Putamen (tissue), 1 donor: ENCODE measurements around the gene KIAA1549.

ENCODE experiments used
- DNase-seq: peaks from one replicate; pipeline ENCODE4 v3.0.0-alpha.2; 2016; ENCODE audit warnings: low spot score

KIAA1549 gene

DNA sequence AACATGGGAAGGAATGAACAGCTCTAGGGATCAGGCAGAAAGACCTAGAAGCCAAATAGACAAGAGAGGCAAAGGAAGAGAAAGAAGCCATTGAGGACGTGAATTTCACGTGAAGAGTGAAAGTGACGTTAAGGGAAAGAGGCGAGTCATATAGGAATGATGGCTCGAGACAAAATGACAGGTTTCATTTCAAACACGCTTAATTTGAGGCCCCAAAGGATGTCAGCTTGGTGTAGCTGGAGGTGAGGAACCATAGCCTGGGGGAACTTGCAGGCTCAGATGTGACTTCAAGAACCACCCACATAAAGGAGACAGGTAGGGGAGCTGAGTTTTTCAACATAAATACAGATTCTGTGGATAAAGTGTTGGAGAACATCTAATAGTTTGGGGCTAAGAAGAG lies 98.9 kb downstream of the KIAA1549 start:
- DNase-seq = no peak

- DNase-seq = no peak
These were observed 99.5 kb downstream of the KIAA1549 start for GRCh38 chr7:138881579-138882188.

DNA sequence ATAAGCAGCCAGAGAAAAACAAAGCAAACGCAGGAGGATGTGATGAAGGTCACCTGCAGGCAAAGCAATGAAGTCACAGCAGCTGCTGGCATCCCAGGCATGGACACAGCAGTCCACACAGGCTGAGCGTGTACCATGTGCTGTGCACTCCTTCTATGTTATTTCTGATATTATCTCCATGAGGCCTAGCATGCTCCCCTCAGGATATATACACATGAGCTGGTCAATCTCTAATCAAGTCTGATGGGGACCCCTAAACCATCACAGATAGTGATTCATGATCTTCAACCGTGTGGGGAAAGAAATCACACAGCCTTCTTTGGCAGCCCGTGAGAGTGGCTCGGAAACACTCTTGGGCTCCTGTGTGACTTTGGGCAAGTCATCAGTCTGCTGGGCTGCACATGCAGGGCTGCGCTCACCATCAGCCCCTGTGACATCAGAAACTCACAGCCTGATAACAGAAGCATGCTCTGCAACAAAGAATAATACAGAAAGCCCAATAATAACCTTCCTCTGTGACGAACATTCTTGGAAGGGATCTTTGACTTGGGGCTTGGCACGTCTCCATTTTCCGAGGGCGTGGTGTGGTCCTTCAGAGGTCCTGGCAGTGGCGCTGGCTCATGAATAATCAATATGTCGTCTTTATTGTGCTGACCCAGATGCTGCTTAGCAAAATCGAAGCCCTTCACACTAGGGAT lies 100.2 kb downstream of the KIAA1549 start:
- DNase-seq = no peak

GRCh38 chr7:138879356-138879755 lies 101.8 kb downstream of the KIAA1549 start:
- DNase-seq = no peak

DNA sequence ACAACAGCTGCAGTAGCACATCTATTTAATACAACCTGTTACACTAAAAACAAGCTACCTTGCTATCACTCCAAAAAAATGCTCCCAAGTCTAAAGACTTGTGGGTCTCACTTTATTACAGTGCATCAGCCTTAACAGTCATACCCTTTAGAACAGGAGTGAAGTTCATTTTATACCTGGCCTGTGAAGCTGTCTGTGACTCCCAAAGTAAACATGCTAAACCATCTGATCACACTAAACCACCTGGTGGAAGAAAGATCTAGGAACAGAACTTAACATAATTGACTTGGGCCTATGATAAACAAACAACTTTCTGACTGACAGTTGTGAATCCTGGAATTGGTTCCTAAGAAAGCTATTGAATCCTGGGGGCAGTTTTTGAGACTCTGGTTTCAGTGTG lies 102.3 kb downstream of the KIAA1549 start:
- no peak for DNase-seq

DNA sequence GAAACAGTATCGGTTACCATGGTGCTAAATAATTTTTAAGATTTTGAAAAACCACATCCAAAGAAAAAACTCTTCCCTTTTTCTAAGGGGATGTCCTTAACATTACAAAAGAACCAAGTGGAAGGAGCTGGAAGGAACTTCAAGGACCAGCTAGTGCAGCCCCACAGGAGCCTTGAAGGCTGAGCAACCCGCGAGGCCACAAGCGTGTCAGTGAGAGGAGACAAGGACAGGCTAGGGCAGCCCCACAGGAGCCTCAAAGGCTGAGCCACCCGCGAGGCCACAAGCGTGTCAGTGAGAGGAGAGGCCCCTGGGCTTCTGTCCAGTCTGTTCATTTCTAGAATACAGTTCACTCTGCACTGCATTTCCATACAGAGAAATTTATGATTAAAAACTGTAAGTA lies 103.1 kb downstream of the KIAA1549 start:
- DNase-seq = no peak

DNA sequence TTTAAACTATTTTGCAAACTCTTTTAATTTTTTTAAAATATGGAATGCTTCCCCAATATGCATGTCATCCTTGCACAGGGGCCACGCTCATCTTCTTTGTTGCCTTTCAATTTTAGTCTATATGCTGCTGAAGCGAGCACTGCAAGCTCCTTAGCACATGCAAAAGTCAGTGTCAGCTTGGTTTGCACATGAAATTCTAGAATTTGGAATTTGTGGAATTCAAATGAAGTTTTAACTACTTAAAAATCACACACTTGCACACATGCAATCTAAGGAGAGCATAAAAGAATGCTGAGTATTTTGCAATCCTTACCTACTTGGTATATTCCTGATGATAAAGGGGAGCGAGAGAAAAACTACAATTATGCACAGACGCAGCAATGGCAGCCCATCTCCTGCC lies 104.9 kb downstream of the KIAA1549 start:
- no peak for DNase-seq

DNA sequence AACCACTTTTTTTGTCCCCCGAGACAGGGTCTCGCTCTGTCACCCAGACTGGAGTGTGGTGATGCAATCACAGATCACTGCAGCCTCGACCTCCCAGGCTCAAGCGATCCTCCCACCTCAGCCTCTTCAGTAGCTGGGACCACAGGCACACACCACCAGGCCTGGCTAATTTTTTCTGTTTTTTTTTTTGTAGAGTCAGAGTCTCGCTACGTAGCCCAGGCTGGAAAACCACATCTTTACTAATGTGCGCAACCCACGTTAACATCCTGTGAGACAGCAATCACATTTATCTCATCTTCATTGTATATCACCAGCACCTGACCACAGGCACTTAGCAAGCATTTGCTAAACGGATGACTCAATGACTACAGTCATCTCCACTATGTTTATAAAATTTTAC lies 105.4 kb downstream of the KIAA1549 start:
- no peak for DNase-seq

DNA sequence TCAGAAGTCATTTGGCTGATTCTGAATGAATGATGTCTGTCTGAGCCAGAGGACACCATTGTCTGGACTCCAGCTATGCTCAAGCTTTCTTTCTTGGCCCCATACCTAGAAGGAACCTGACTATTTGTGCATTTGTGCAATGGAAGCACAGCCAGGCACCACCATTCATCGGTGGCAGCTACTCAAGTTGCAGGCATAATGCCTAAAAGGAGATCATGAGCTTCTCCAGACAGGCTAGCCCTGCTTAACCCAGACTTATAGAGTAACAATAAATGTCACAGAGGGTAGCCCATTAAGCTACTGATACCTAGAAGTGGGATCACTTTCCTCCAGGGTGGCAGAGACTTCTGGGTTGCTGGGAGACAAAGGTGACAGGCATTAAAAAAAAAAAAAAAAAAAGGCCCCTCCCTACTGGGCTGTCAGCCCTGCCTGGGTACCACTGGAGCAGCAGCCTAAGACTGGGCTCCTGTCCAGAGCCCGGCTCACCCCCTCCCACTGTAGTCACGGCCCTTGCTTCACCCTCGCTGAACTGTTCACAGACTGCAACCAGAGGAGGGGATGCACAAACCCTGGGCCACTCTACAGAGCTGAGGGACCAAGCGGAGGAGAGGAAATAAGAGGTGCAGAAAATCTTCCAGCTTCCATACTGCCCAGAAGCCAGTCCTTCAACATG lies 107.8 kb downstream of the KIAA1549 start:
- no peak for DNase-seq

DNA sequence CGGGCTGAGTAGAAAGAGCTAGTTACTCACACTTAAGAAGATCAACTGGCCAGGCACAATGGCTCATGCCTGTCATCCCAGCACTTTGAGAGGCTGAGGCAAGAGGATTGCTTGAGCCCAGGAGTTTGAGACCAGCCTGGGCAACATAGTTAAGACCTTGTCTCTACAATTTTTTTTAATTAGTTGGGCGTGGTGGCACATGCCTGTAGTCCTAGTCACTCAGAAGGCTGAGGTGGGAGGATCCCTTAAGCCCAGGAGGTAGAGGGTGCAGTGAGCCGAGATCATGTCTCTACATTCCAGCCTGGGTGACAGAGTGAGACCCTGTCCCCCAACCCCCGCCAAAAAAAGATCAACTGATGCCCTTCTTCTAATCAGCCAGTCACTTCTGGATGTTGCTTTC lies 108.6 kb downstream of the KIAA1549 start:
- DNase-seq = no peak

GRCh38 chr7:138871814-138872090 lies 109.4 kb downstream of the KIAA1549 start:
- no peak for DNase-seq

DNA sequence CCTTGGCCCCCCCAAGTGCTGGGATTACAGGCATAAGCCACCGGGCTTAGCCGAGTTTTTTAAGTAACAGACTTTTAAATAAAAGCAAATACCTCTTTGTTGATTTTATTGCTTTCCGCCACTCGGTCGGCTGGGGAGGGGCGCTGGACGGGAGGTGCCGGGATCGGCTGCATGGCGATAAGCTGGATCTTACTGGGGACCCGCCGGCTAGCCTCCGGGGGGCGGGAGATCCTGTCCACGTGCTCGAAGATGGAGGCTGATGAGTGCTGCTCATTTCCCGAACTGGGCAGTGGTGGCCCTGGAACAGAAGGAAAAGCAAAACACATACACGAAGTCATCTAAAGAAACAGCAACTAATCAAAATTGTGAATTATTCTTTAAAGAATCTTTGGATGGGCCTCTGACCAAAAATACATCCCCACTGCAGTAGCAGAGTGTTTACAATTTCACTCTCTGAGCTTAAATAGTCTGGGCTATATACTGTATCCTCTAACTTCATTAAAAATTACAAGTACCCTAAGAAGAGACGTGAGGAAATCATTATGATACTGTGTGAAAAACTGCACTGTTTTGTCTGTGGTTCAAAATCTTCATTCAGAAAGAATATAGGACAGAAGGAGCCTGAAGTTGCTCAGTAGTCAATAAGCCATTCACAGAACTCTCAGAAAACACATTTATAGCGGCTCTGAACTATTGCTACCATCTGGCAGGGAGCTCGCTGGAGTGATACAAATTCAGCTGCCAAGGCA lies 110.0 kb downstream of the KIAA1549 start:
- no peak for DNase-seq

DNA sequence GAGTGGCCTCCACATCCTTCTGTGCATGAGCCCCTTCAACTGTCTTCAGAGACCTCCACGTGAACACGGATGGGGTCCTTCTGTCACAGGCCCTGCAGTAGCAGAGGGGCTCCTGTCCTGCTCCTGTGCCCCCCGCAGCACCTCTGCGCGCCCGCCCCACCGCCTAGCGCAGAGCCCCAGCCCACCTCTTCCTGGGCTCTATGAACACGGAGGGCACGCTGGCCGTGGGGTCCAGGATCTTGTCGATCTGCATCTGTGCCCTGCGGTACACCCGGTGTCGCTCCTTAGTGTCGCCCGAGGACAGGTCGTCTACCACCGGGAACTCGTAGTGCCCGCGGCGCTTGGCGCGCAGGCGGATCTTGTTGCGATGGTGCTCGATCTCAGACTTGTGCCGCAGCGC lies 111.8 kb downstream of the KIAA1549 start:
- DNase-seq = no peak

DNA sequence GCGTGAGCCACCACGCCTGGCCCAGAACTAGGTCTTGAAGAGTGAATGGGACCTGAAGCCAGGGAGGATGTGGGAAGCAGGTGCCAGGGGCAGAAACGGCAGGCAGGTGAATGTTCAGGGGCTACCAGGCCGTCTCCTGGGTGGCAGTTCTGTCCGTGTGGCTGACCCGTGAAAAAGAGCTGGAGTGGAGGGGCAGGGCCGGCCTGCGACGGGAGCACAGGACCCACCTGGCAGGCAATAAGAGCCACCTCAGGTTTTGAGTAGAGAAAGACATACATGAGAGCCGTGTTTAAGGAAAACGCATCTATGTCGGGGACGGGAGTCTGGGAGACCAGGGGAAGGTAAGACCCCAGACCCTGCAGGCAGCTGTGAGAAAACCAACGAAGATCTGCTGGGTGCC lies 112.5 kb downstream of the KIAA1549 start:
- DNase-seq = no peak

DNA sequence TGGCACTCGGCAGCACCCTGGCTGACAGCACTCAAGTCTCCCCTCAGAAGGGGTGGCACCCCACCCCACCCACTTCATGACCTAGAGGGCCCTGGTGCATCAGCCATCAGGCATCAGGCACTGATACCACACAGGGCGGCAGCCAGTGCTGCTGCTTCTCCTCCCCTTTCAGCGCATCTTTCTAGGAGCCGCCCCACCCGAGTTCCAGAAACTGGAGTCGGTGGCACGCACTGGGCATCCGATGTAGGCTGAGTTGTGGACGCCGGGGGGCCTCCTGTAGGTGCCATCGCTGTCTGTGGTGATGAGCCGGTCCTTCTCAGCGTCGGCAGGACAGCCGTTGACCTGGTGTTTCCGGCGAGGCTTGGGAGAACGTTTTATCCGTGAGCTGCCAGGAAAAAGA lies 113.4 kb downstream of the KIAA1549 start:
- no peak for DNase-seq

- no peak for DNase-seq
These were observed 114.8 kb downstream of the KIAA1549 start for GRCh38 chr7:138866353-138866752.

- DNase-seq = no peak
These were observed 115.3 kb downstream of the KIAA1549 start for GRCh38 chr7:138865843-138866242.

GRCh38 chr7:138864667-138865066 lies 116.5 kb downstream of the KIAA1549 start:
- DNase-seq = no peak

DNA sequence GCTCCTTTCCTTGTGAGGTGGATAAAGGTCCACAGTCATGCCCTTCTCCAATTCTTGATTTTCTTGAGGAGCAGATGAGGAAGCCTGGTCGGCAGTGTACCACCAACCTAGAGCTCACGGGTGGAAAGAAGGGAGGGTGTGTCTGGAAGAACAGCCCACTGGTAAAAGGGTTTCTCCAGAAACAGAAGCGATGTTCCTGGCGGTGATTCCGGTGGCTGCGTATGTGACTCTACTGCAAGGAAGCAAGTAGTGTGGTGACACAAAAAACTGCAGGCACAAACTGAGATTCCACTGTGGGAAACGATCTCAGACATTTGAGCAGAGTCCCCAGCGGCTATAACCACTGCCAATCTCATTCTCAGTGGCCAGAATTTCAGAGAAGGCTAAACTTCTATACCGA lies 117.3 kb downstream of the KIAA1549 start:
- DNase-seq = no peak

GRCh38 chr7:138861051-138861450 lies 120.1 kb downstream of the KIAA1549 start:
- no peak for DNase-seq

GRCh38 chr7:138857728-138858127 lies 123.5 kb downstream of the KIAA1549 start:
- DNase-seq = no peak

GRCh38 chr7:138854115-138854645 lies 127.0 kb downstream of the KIAA1549 start:
- DNase-seq = no peak

DNA sequence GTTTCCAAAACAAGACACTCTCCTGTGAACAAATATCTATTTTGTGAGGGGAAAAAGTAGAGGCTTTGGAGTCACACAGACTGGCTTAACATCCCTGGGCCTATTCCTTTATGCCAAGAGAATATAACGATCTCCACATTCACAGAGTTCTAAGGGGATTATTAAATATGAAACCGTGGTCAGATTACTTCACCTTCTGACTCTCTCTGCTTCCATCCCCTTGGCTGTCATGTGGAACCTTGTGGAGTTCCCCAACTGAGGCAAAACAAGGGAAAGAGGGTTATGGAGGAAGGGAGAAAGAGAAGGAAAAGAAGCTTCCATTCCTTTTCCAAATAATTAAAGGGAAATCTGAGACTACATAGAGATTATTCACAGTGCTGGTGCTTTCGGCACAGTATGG lies 127.7 kb downstream of the KIAA1549 start:
- DNase-seq = no peak
